Kidney tubule cell (primary cell): ENCODE results near the gene CYSTM1.

Experiments used
- DNase-seq: peaks from one replicate; pipeline ENCODE4 v3.0.0-alpha.2; 2018; ENCODE audit warnings: low spot score

CYSTM1 gene

GRCh38 chr5:140236891-140237598 lies 62.1 kb downstream of the CYSTM1 start:
- no peak for DNase-seq

DNA sequence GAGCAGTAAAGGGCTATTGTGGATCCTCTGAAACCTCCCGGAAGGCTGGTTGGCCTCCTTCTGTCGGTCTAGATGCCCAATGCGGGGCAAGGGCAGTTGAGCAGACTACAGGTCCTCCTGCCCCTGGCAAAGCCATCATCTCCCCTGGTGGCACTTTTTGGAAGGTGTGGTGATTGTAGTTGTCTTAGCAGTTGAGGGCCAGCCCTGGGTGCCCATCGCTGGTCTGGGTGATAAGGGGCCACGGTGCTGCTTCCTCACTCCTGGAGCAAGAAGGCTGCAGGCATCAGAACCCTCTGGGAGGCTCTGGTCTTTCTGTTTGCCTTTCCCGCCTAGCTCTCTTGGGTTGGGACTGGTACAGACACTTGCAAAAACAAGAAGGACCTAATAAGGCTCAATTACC lies 63.8 kb downstream of the CYSTM1 start:
- DNase-seq: no peak

- DNase-seq: no peak
Observed at GRCh38 chr5:140239461-140239860, 64.5 kb downstream of the CYSTM1 start.

- peak; percentile 65 for DNase-seq
Observed at GRCh38 chr5:140239939-140240700, 65.1 kb downstream of the CYSTM1 start.

GRCh38 chr5:140240987-140241706 lies 66.2 kb downstream of the CYSTM1 start:
- peak; percentile 93 for DNase-seq

- DNase-seq: no peak
Observed at GRCh38 chr5:140242099-140242498, 67.1 kb downstream of the CYSTM1 start.

GRCh38 chr5:140242890-140243585 lies 68.0 kb downstream of the CYSTM1 start:
- DNase-seq: no peak

DNA sequence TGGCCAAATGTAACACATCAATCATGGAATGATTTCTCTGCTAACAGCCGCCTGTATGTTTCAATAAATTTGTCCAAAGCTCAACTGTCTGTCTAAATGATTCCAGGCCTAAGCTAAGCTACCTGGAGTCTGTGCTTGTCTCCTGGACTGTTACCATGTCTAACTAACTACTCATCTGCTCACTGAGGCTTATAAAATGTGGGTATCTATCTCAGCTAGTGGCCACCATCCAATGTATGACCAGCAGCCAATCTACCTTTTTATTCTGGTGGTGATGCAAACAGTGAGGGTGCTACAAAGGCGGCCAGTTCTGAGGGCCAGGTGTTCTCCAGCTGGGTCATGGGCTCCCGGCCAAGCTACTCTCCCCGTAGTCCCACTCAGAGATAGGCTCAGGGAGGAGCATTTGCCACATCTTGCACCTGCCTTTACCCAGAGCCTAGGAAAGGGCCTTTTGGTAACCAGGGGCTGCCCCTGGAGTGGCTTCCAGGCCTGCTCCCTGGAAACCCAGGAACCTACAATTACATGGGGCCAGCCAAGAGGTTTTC lies 68.8 kb downstream of the CYSTM1 start:
- peak; percentile 80 for DNase-seq

DNA sequence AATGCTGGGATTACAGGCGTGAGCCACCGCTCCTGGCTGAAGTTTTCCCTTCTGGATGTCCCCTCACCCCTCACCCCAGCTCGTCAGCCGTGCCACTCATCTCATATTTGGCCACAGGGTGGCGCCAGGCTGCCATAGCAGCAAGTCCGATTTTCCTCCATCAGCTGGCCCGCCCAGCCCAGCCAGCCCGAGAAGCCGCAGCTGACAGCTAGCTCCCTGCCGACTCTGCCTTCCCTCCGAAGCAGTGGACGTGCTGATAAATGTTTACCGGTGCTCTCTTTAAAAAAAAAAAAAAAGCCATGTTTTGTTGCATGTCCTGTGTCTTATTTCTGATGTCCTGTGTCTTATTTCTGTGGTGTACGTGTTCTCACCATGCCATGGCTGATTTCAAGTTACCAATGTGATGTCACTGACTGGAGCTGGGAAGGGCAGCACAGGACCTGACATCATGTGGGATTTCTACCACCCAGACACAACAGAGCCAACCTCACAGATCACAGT lies 69.6 kb downstream of the CYSTM1 start:
- DNase-seq: peak; percentile 90

GRCh38 chr5:140245341-140245740 lies 70.4 kb downstream of the CYSTM1 start:
- DNase-seq: no peak

GRCh38 chr5:140245926-140246325 lies 70.9 kb downstream of the CYSTM1 start:
- no peak for DNase-seq

GRCh38 chr5:140246378-140247122 lies 71.6 kb downstream of the CYSTM1 start:
- DNase-seq: peak; percentile 73

- no peak for DNase-seq
Observed at GRCh38 chr5:140248414-140248813, 73.4 kb downstream of the CYSTM1 start.

DNA sequence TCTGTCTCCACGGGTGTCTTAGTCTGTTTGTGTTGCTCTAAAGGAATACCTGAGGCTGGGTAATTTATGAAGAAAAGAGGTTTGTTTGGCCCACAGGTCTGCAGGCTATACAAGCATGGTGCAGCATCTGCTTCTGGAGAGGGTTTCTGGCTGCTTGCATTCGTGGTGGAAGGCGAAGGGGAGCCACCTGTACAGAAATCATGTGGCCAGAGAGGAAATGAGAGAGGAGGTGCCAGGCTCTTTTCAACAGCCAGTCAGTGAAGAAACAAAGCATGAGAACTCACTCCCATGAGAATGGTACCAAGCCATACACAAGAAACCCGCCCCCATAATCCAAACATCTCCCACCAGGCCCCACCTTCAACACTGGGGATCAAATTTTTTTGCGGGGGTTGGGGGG lies 74.5 kb downstream of the CYSTM1 start:
- DNase-seq: no peak

DNA sequence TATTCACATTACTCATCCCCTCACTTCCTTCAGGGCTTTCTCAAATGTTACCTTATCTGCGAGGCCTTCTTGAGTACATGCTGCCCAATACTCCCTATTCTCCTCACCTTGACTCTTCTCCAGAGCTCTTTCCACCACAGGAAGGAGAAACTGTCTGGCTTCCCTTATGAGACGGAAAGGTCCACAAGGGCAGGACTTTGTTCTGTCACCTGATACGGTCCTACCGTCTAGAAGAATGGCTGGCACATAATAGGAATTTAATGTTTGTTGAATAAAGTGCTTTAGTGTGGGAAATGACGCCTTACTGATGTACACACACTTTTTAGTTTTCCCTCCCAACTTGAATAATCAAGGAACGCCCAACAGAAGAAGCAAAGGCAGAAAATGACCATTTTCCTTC lies 75.4 kb downstream of the CYSTM1 start:
- DNase-seq: no peak

GRCh38 chr5:140251527-140251973 lies 76.6 kb downstream of the CYSTM1 start:
- peak; percentile 98 for DNase-seq

DNA sequence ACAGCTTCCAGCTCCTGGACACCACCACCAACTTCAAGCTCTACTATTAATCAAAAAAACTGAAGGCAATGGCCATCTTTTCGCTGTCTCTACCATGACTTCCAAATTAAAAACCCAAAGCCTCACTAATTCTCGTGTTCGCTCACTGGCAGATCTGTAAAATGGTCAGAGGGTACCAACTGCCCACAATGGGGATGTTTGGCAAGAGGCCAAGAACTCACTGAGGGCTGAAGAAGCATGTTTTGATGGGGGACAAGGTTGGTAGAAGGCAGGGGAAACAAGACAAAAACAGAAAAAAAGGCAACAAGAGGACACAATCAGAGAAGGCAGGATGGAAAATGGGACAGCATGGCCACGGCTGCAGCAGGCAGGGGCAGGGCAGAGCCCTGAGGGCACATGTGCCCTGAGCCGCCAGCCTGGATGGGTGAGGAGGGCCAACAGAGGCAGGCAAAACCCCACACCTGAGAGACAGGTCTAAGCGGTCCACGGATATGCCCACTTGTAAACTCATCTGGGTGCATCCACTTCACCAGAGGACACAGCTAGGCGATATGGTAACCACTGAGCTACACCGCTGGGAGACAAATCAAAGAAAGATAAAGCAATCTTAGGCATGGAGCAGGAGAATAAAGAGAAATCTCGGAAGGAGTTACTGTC lies 77.6 kb downstream of the CYSTM1 start:
- no peak for DNase-seq

DNA sequence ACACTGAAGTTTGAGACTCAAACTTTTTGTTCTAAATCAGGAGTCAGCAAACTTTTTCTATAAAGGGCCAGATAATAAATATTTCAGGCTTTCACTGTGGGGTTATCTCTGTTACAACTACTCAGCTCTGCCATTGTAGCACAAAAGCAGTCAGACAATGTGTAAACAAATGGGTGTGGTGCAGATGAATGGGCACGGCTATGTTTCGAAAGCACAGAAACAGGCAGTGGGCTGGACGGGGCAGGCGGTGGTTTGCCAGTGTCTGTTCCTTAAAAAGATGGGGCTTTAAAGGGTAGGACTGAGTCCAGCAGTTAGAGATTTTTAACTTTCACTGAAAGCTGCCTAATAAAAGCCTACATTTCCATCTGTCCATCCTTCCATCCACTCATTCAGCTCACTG lies 79.0 kb downstream of the CYSTM1 start:
- no peak for DNase-seq

DNA sequence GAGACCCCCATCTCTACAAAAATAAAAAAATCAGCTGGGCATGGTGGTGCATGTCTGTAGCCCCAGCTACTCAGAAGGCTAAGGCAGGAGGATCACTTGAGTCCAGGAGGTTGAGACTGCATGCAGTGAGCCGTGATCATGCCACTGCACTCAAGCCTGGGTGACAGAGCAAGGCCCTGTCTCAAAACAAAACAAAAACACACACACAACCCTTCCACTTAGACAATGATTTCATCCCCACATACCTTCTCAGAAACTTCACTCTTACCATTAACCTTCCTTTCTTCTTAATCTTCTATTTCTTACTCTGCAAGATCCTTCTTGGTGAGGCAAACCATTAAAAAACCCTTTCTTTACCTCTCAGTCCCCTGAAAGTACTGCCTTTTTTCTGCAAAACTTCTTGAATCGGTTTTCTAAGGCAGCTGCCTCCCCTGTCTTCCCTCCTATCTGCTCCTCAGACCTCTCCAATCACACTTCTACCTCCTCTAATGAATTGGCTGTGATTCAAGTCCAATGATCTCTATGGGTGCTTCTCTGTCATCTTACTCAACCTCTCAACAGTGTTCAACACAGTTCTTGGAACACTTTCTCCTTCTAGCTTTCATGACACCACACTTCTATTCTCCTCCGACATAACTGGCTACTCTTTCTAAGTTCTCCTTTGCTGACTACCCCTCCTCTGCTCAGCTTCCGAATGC lies 80.6 kb downstream of the CYSTM1 start:
- no peak for DNase-seq

- DNase-seq: no peak
Observed at GRCh38 chr5:140256726-140257125, 81.7 kb downstream of the CYSTM1 start.
